HG03139 (cell line): Measurements from ENCODE around the gene URGCP.
A peak's percentile ranks its signal among the peaks of the same experiment; 100 is the strongest.
"Not testable (repeated sequence)": the region's sequence is repeated elsewhere in the genome, so short reads cannot be mapped to it uniquely, and the experiment has no call there.

Experiments used
- ATAC-seq: cut with Tn5 transposase; IDR thresholded peaks from one replicate; pipeline ENCODE4 v1.9.1; 2021; ENCODE audit not compliant: unreplicated experiment

Gene URGCP

GRCh38 chr7:43843296-43843695 is 63.1 kb downstream of the URGCP start:
- ATAC-seq, result no peak

- ATAC-seq, result no peak
Observed at GRCh38 chr7:43838201-43838658, 68.2 kb downstream of the URGCP start.

GRCh38 chr7:43834463-43835251 is 71.7 kb downstream of the URGCP start:
- peak; percentile 48 for ATAC-seq

GRCh38 chr7:43830917-43831316 is 75.5 kb downstream of the URGCP start:
- ATAC-seq, result not testable (repeated sequence)
